HCT116 (cell line): ENCODE results near the gene MTO1. TPM values are rescaled to one million over a fixed set of nuclear protein-coding genes. Genes with fewer than 3 reads are reported as not detected.

Experiments used
- ATAC-seq: fragments of 200-7000 bp; cut with Tn5 transposase; 2 replicates; pipeline ENCODE4 v1.9.1; 2020; ENCODE audit warnings: mild to moderate bottlenecking, moderate library complexity
- BruUV-seq: library from RNA; stranded (reverse); fragments of 400-500 nt; replicated peaks from 2 replicates; lab custom pipeline; 2021; lab: Mats Ljungman, UMichigan
- CTCF ChIA-PET: fragments of 300-600 bp; sonication (Branson Sonifier 250); formaldehyde crosslinking; loops from one replicate; lab custom pipeline; 2021; ENCODE audit warnings: antibody characterized with exemption; lab: Charles Lee
- POLR2A ChIA-PET: fragments of 300-600, 350-600 bp; sonication (Branson Sonifier 250); formaldehyde crosslinking; loops from one replicate; lab custom pipeline; 2021; ENCODE audit warnings: antibody characterized with exemption; lab: Charles Lee
- RAD21 ChIA-PET, 2 experiments: fragments of 300-600 bp; sonication (Branson Sonifier 250); formaldehyde crosslinking; loops; one replicate each; lab custom pipeline; 2023; ENCODE audit warnings: low total read pairs in 2 of 2; ENCODE audit not compliant: uncharacterized antibody in 2 of 2, unreplicated experiment in 2 of 2, low non-redundant PET in 1 of 2; lab: Charles Lee
- DNase-seq: peaks from one replicate; pipeline ENCODE4 v3.0.0-alpha.2; 2010; ENCODE audit warnings: low read depth, low spot score
- H2AFZ ChIP-seq: fragments of 200-600 bp; shearing (Covaris generic), sonication (generic); 2 replicates; pipeline ENCODE4 v1.6.1; 2017; ENCODE audit warnings: low read depth, mixed run types, mixed read lengths, antibody characterized with exemption, low read length; ENCODE audit not compliant: poor library complexity, severe bottlenecking
- H3K27ac ChIP-seq: 2 replicates; pipeline ENCODE4 v1.5.1; 2012; ENCODE audit warnings: low read depth, low read length
- H3K27me3 ChIP-seq: fragments of 200-600 bp; sonication (generic); 2 replicates; pipeline ENCODE4 v1.6.1; 2016; ENCODE audit warnings: mixed run types, low read length, mixed read lengths; ENCODE audit not compliant: insufficient read depth
- H3K36me3 ChIP-seq, 2 experiments: fragments of 200-500 bp in 1 of 2; fragments of 200-600 bp in 1 of 2; sonication (Bioruptor generic) in 1 of 2; sonication (generic) in 1 of 2; 2 replicates each; pipeline versions ENCODE4 v1.5.1 to v1.6.1; 2014 to 2016; ENCODE audit warnings: low read length in 2 of 2, inconsistent platforms in 1 of 2, mixed read lengths in 1 of 2, mixed run types in 1 of 2; ENCODE audit not compliant: insufficient read depth in 2 of 2, control insufficient read depth in 1 of 2
- H3K4me1 ChIP-seq, 2 experiments: fragments of 200-600 bp in 1 of 2; sonication (generic) in 1 of 2; 2 replicates each; pipeline versions ENCODE4 v1.5.1 to v1.6.1; 2012 to 2017; ENCODE audit warnings: low read length in 2 of 2, inconsistent platforms in 1 of 2, mild to moderate bottlenecking in 1 of 2, mixed read lengths in 1 of 2, mixed run types in 1 of 2, moderate library complexity in 1 of 2; ENCODE audit not compliant: insufficient read depth in 2 of 2, control insufficient read depth in 1 of 2
- H3K4me2 ChIP-seq: fragments of 200-600 bp; sonication (generic); 2 replicates; pipeline ENCODE4 v1.6.1; 2017; ENCODE audit warnings: mixed run types, low read length, mixed read lengths
- H3K4me3 ChIP-seq, 2 experiments: fragments of 200-600 bp in 1 of 2; sonication (generic) in 1 of 2; replicated peaks in 1 of 2; 2 replicates each; pipeline ENCODE4 v1.5.1; 2011 to 2016; ENCODE audit warnings: low read length in 2 of 2, control low read depth in 1 of 2, low read depth in 1 of 2, mild to moderate bottlenecking in 1 of 2, mixed read lengths in 1 of 2, mixed run types in 1 of 2
- H3K79me2 ChIP-seq: fragments of 200-600 bp; sonication (generic); 2 replicates; pipeline ENCODE4 v1.6.1; 2017; ENCODE audit warnings: mild to moderate bottlenecking, mixed run types, low read length, moderate library complexity, mixed read lengths; ENCODE audit not compliant: insufficient read depth
- H3K9ac ChIP-seq: fragments of 200-600 bp; sonication (generic); 2 replicates; pipeline ENCODE4 v1.6.1; 2016; ENCODE audit warnings: low read length, mixed read lengths
- H3K9me2 ChIP-seq: fragments of 200-600 bp; sonication (generic), shearing (Covaris generic); 2 replicates; pipeline ENCODE4 v1.6.1; 2017; ENCODE audit warnings: mixed run types, mild to moderate bottlenecking, moderate library complexity; ENCODE audit not compliant: insufficient read depth
- H3K9me3 ChIP-seq, 2 experiments: fragments of 200-500 bp in 1 of 2; fragments of 200-600 bp in 1 of 2; sonication (Bioruptor generic) in 1 of 2; sonication (generic) in 1 of 2; 2 replicates each; pipeline ENCODE4 v1.6.1; 2014 to 2017; ENCODE audit warnings: low read length in 2 of 2, mixed read lengths in 2 of 2, inconsistent platforms in 1 of 2, low read depth in 1 of 2, mild to moderate bottlenecking in 1 of 2, mixed run types in 1 of 2, moderate library complexity in 1 of 2; ENCODE audit not compliant: control insufficient read depth in 1 of 2, insufficient read depth in 1 of 2
- H4K20me1 ChIP-seq: fragments of 200-600 bp; sonication (generic), shearing (Covaris generic); 2 replicates; pipeline ENCODE4 v1.6.1; 2017; ENCODE audit warnings: mixed run types, mild to moderate bottlenecking, moderate library complexity; ENCODE audit not compliant: insufficient read depth
- ATF3 ChIP-seq: IDR thresholded peaks from 2 replicates; pipeline ENCODE4 v1.6.1; 2012
- CBX3 ChIP-seq: IDR thresholded peaks from 2 replicates; pipeline ENCODE4 v1.6.1; 2012; ENCODE audit warnings: low read depth
- CEBPB ChIP-seq: IDR thresholded peaks from 2 replicates; pipeline ENCODE4 v1.6.1; 2012; ENCODE audit warnings: low read depth
- CTCF ChIP-seq, 3 experiments: fragments of 200-600 bp in 1 of 3; sonication (generic) in 1 of 3; IDR thresholded peaks in 2 of 3; conservative IDR thresholded peaks in 1 of 3; 2 replicates each; pipeline ENCODE4 v1.5.1; 2012 to 2017; ENCODE audit warnings: low read depth in 2 of 3, low read length in 2 of 3, antibody characterized with exemption in 1 of 3, borderline replicate concordance in 1 of 3, control low read depth in 1 of 3, mild to moderate bottlenecking in 1 of 3, mixed read lengths in 1 of 3, mixed run types in 1 of 3, moderate library complexity in 1 of 3; ENCODE audit not compliant: insufficient read depth in 1 of 3
- EGR1 ChIP-seq: IDR thresholded peaks from 2 replicates; pipeline ENCODE4 v1.6.1; 2012; ENCODE audit warnings: low read depth
- ELF1 ChIP-seq: IDR thresholded peaks from 2 replicates; pipeline ENCODE4 v1.6.1; 2012; ENCODE audit warnings: low read depth, borderline replicate concordance
- EZH2 ChIP-seq: fragments of 200-600 bp; sonication (generic); IDR thresholded peaks from 2 replicates; pipeline ENCODE4 v1.6.1; 2017; ENCODE audit warnings: antibody characterized with exemption, mixed run types
- EZH2phosphoT487 ChIP-seq: fragments of 200-600 bp; IDR thresholded peaks from 2 replicates; pipeline ENCODE4 v1.6.1; 2018; ENCODE audit warnings: antibody characterized with exemption, borderline replicate concordance
- FOSL1 ChIP-seq: IDR thresholded peaks from 2 replicates; pipeline ENCODE4 v1.6.1; 2012; ENCODE audit warnings: low read depth
- JUND ChIP-seq: IDR thresholded peaks from 2 replicates; pipeline ENCODE4 v1.6.1; 2012
- MAX ChIP-seq: IDR thresholded peaks from 2 replicates; pipeline ENCODE4 v1.6.1; 2012
- POLR2A ChIP-seq: IDR thresholded peaks from 2 replicates; pipeline ENCODE4 v1.7.0; 2011; ENCODE audit warnings: borderline replicate concordance; ENCODE audit not compliant: insufficient read depth, insufficient read length; ENCODE audit errors: extremely low read depth
- POLR2AphosphoS5 ChIP-seq: IDR thresholded peaks from 2 replicates; pipeline ENCODE4 v1.6.1; 2011; ENCODE audit warnings: mild to moderate bottlenecking, low read depth, low read length, moderate library complexity
- RAD21 ChIP-seq: IDR thresholded peaks from 2 replicates; pipeline ENCODE4 v1.6.1; 2012; ENCODE audit warnings: low read depth, mild to moderate bottlenecking
- SIN3A ChIP-seq: IDR thresholded peaks from 2 replicates; pipeline ENCODE4 v1.6.1; 2012; ENCODE audit warnings: low read depth
- SP1 ChIP-seq: IDR thresholded peaks from 2 replicates; pipeline ENCODE4 v1.6.1; 2012; ENCODE audit warnings: low read depth
- TCF7L2 ChIP-seq: IDR thresholded peaks from 2 replicates; pipeline ENCODE4 v1.7.0; 2011; ENCODE audit warnings: borderline replicate concordance, inconsistent platforms; ENCODE audit not compliant: insufficient read depth, insufficient read length; ENCODE audit errors: extremely low read depth
- YY1 ChIP-seq: IDR thresholded peaks from 2 replicates; pipeline ENCODE4 v1.6.1; 2011; ENCODE audit warnings: low read length, low read depth, moderate library complexity, mild to moderate bottlenecking; ENCODE audit not compliant: insufficient replicate concordance; ENCODE audit errors: extremely low read depth
- ZFX ChIP-seq: fragments of 450-650 bp; IDR thresholded peaks from 2 replicates; pipeline ENCODE4 v1.6.1; 2017
- ZNF274 ChIP-seq: fragments of 200-500 bp; sonication (Bioruptor generic); IDR thresholded peaks from 2 replicates; pipeline ENCODE4 v1.6.1; 2014; ENCODE audit warnings: mild to moderate bottlenecking, low read depth, low read length, inconsistent platforms
- intact Hi-C: fragments of 100-400 bp; cut with micrococcal nuclease; formaldehyde crosslinking; loops from 2 replicates; pipeline ENCODE4 v1.10.0; 2022
- total RNA-seq: library from RNA; stranded (reverse); gene quantifications from one replicate; pipeline ENCODE4 v1.2.1, GENCODE V29; 2021; ENCODE audit not compliant: unreplicated experiment

MTO1 gene
- total RNA-seq, 1 experiment from 2014 or later: 40.1 TPM

- no peak overlapping the region for H3K9ac ChIP-seq
- no peaks in the 10 kb centered on the region for H3K9me2 ChIP-seq
- POLR2A ChIA-PET: no interaction called here
- H3K27me3 ChIP-seq: no peaks in the 10 kb centered on the region
- H3K79me2 ChIP-seq: no peaks in the 10 kb centered on the region
- H3K4me1 ChIP-seq: no peaks in the 10 kb centered on the region
- intact Hi-C loops: no loop called here
- H2AFZ ChIP-seq: no peak overlapping the region
- no peak overlapping the region for H3K27ac ChIP-seq
- RAD21 ChIA-PET: no interaction called here
- CTCF ChIA-PET: no interaction called here
- DNase-seq (no peak), ATAC-seq (no peak)
- TF ChIP-seq EGR1 (no peak), EZH2phosphoT487 (no peak), RAD21 (no peak), ELF1 (no peak), TCF7L2 (no peak), POLR2AphosphoS5 (no peak), JUND (no peak), YY1 (no peak), CTCF (IDR thresholded peaks at IDR 0.05 in 2 of 3, conservative IDR thresholded peaks at IDR 0.05 in 1 of 3; ENCODE audit: borderline replicate concordance in 1 of 3, insufficient read depth in 1 of 3, low read depth in 2 of 3, low read length in 2 of 3) (no peak), CEBPB (no peak), SIN3A (no peak), ZFX (no peak), POLR2A (no peak), SP1 (no peak), CBX3 (no peak), MAX (no peak), FOSL1 (no peak), EZH2 (no peak), ATF3 (no peak), ZNF274 (no peak)
- BruUV-seq: no TSS peak
- no peak overlapping the region for H3K4me3 ChIP-seq
- no peaks in the 10 kb centered on the region for H4K20me1 ChIP-seq
- no peak overlapping the region for H3K4me2 ChIP-seq
- no peaks in the 10 kb centered on the region for H3K36me3 ChIP-seq
- no peaks in the 10 kb centered on the region for H3K9me3 ChIP-seq
Measured at GRCh38 chr6:73413102-73413501, 48.4 kb upstream of the MTO1 start.
